Cardiac fibroblast (primary cell): ENCODE measurements around the gene COL1A1.
A peak's percentile ranks its signal among the peaks of the same experiment; 100 is the strongest.

Experiments
- DNase-seq, 2 donors: peaks; one replicate each; pipeline versions ENCODE4 v3.0.0 to v3.0.0-alpha.2; 2010; ENCODE audit warnings: low read depth in 2 of 2
- H3K4me3 ChIP-seq, 2 donors: replicated peaks in 1 of 2; 1 replicate in 1 of 2; 2 replicates in 1 of 2; pipeline ENCODE4 v1.5.1; 2011; ENCODE audit warnings: low read depth in 2 of 2, low read length in 2 of 2, mild to moderate bottlenecking in 2 of 2, moderate library complexity in 1 of 2
- CTCF ChIP-seq: IDR thresholded peaks from one replicate; pipeline ENCODE4 v1.5.1; 2011; ENCODE audit warnings: low read depth, mild to moderate bottlenecking, low read length, inconsistent platforms

The COL1A1 gene

GRCh38 chr17:50206604-50207293 is 5.3 kb upstream of the COL1A1 start:
- no peak for TF ChIP-seq CTCF
- peak; percentile 43 to 68 for DNase-seq
- no peak overlapping the region for H3K4me3 ChIP-seq

- TF ChIP-seq CTCF, result no peak
- no peak for DNase-seq
- H3K4me3 ChIP-seq, result no peak overlapping the region
Observed at GRCh38 chr17:50205963-50206505, 4.6 kb upstream of the COL1A1 start.

- H3K4me3 ChIP-seq, result no peak overlapping the region
- TF ChIP-seq CTCF, result no peak
- peak; percentile 49 to 63 for DNase-seq
Observed at GRCh38 chr17:50205111-50205962, 3.9 kb upstream of the COL1A1 start.

GRCh38 chr17:50204431-50204830 is 3.0 kb upstream of the COL1A1 start:
- H3K4me3 ChIP-seq, result no peak overlapping the region
- no peak for TF ChIP-seq CTCF
- no peak for DNase-seq

- no peak for TF ChIP-seq CTCF
- H3K4me3 ChIP-seq, result no peak overlapping the region
Observed at GRCh38 chr17:50203604-50204345, 2.3 kb upstream of the COL1A1 start.

GRCh38 chr17:50203086-50203485 is 1.7 kb upstream of the COL1A1 start:
- H3K4me3 ChIP-seq, result no peak overlapping the region
- DNase-seq, result peak in 1 of 2 donors; percentile 63
- no peak for TF ChIP-seq CTCF

More at GRCh38 chr17:50203604-50204345, 2.3 kb upstream of the COL1A1 start:
- peak; percentile 89 to 91 for DNase-seq
